ENCODE data around the gene SLC25A47.

The SLC25A47 gene

GRCh38 chr14:100333311-100333710 is 10.2 kb downstream of the SLC25A47 start:
- no peak overlapping the region for H3K27ac ChIP-seq

GRCh38 chr14:100333827-100334226 is 10.7 kb downstream of the SLC25A47 start:
- Histone ChIP-seq H3K4me2 (no peak overlapping the region), H4K20me1 (ENCODE audit: insufficient read depth) (no peaks in the 10 kb centered on the region), H3K4me3 (IDR thresholded peaks at IDR 0.05; ENCODE audit: insufficient read depth, low read depth, low read length) (no peak overlapping the region), H2AFZ (ENCODE audit: low read depth) (no peak overlapping the region), H3K4me1 (ENCODE audit: low read depth, poor library complexity, severe bottlenecking) (no peaks in the 10 kb centered on the region), H3K27me3 (ENCODE audit: insufficient read depth, low read depth) (no peaks in the 10 kb centered on the region), H3K9ac (no peak overlapping the region), H3K27ac (no peak overlapping the region), H3K79me2 (ENCODE audit: insufficient read depth, low read depth) (no peaks in the 10 kb centered on the region), H3K36me3 (ENCODE audit: insufficient read depth) (no peaks in the 10 kb centered on the region)
- TF ChIP-seq CTCF (conservative IDR thresholded peaks at IDR 0.05; ENCODE audit: low read depth, low read length), result no peak

More at GRCh38 chr14:100333311-100333710, 10.2 kb downstream of the SLC25A47 start:
- Histone ChIP-seq H2AFZ (ENCODE audit: low read depth) (no peak overlapping the region), H4K20me1 (ENCODE audit: insufficient read depth) (no peaks in the 10 kb centered on the region), H3K79me2 (ENCODE audit: insufficient read depth, low read depth) (no peaks in the 10 kb centered on the region), H3K9ac (no peak overlapping the region), H3K4me1 (ENCODE audit: low read depth, poor library complexity, severe bottlenecking) (no peaks in the 10 kb centered on the region), H3K4me3 (IDR thresholded peaks at IDR 0.05; ENCODE audit: insufficient read depth, low read depth, low read length) (no peak overlapping the region), H3K27me3 (ENCODE audit: insufficient read depth, low read depth) (no peaks in the 10 kb centered on the region), H3K36me3 (ENCODE audit: insufficient read depth) (no peaks in the 10 kb centered on the region), H3K4me2 (no peak overlapping the region)
- no peak for TF ChIP-seq CTCF (conservative IDR thresholded peaks at IDR 0.05; ENCODE audit: low read depth, low read length)

GRCh38 chr14:100334904-100335303 is 11.8 kb downstream of the SLC25A47 start:
- TF ChIP-seq CTCF (conservative IDR thresholded peaks at IDR 0.05; ENCODE audit: low read depth, low read length), result no peak
- Histone ChIP-seq H4K20me1 (ENCODE audit: insufficient read depth) (no peaks in the 10 kb centered on the region), H3K27ac (no peak overlapping the region), H3K27me3 (ENCODE audit: insufficient read depth, low read depth) (no peaks in the 10 kb centered on the region), H3K79me2 (ENCODE audit: insufficient read depth, low read depth) (no peaks in the 10 kb centered on the region), H3K4me3 (IDR thresholded peaks at IDR 0.05; ENCODE audit: insufficient read depth, low read depth, low read length) (no peak overlapping the region), H3K4me2 (no peak overlapping the region), H3K9ac (no peak overlapping the region), H3K4me1 (ENCODE audit: low read depth, poor library complexity, severe bottlenecking) (no peaks in the 10 kb centered on the region), H2AFZ (ENCODE audit: low read depth) (no peak overlapping the region), H3K36me3 (ENCODE audit: insufficient read depth) (no peaks in the 10 kb centered on the region)

- no peak overlapping the region for H3K4me2 ChIP-seq
- no peak overlapping the region for H3K4me3 ChIP-seq (IDR thresholded peaks at IDR 0.05; ENCODE audit: insufficient read depth, low read depth, low read length)
- H3K79me2 ChIP-seq (ENCODE audit: insufficient read depth, low read depth), result no peaks in the 10 kb centered on the region
- no peak overlapping the region for H3K27ac ChIP-seq
- H3K4me1 ChIP-seq (ENCODE audit: low read depth, poor library complexity, severe bottlenecking), result peaks cover 15% of the 10 kb centered on the region
- H3K27me3 ChIP-seq (ENCODE audit: insufficient read depth, low read depth), result no peaks in the 10 kb centered on the region
- no peak overlapping the region for H3K9ac ChIP-seq
- no peaks in the 10 kb centered on the region for H3K36me3 ChIP-seq (ENCODE audit: insufficient read depth)
- TF ChIP-seq CTCF (conservative IDR thresholded peaks at IDR 0.05; ENCODE audit: low read depth, low read length), result no peak
- H4K20me1 ChIP-seq (ENCODE audit: insufficient read depth), result no peaks in the 10 kb centered on the region
- H2AFZ ChIP-seq (ENCODE audit: low read depth), result no peak overlapping the region
These were observed 13.7 kb downstream of the SLC25A47 start for GRCh38 chr14:100336618-100337530.

Measured in KMS-11 (cell line).